Tibial nerve (tissue), 3 donors: ENCODE data around the gene VPS41.

Source experiments
- CTCF ChIP-seq, 5 experiments: fragments of 200-600 bp in 3 of 5; fragments of 450-650 bp in 2 of 5; sonication (generic) in 3 of 5; IDR thresholded peaks; one replicate each; pipeline ENCODE4 v1.5.1; 2016 to 2019; ENCODE audit warnings: antibody characterized with exemption in 5 of 5, mild to moderate bottlenecking in 3 of 5, moderate library complexity in 2 of 5
- POLR2A ChIP-seq, 2 donors: fragments of 450-650 bp; IDR thresholded peaks; one replicate each; pipeline ENCODE4 v1.6.1; 2017; ENCODE audit warnings: antibody characterized with exemption in 2 of 2, mild to moderate bottlenecking in 2 of 2, moderate library complexity in 2 of 2

- TF ChIP-seq CTCF (IDR thresholded peaks at IDR 0.05): peak; percentile 54 to 81 (median 73)
- no peak for TF ChIP-seq POLR2A (IDR thresholded peaks at IDR 0.05)
Observed at GRCh38 chr7:38796626-38797501, 112.1 kb downstream of the VPS41 start.
